HG03469 (cell line): ENCODE results near the gene LRCH1.
A peak's percentile ranks its signal among the peaks of the same experiment; 100 is the strongest.

Source experiments
- ATAC-seq: cut with Tn5 transposase; IDR thresholded peaks from one replicate; pipeline ENCODE4 v1.9.1; 2021; ENCODE audit warnings: mild to moderate bottlenecking, moderate library complexity, moderate number of reproducible peaks; ENCODE audit not compliant: unreplicated experiment

The LRCH1 gene

GRCh38 chr13:46592385-46592784 lies 39.4 kb downstream of the LRCH1 start:
- no peak for ATAC-seq

GRCh38 chr13:46593398-46593797 lies 40.4 kb downstream of the LRCH1 start:
- no peak for ATAC-seq

- no peak for ATAC-seq
Measured at GRCh38 chr13:46594374-46595078, 41.6 kb downstream of the LRCH1 start.

- peak; percentile 22 for ATAC-seq
Measured at GRCh38 chr13:46595136-46595884, 42.3 kb downstream of the LRCH1 start.

- no peak for ATAC-seq
Measured at GRCh38 chr13:46595885-46596275, 42.9 kb downstream of the LRCH1 start.

GRCh38 chr13:46596466-46596865 lies 43.5 kb downstream of the LRCH1 start:
- no peak for ATAC-seq

GRCh38 chr13:46598140-46598819 lies 45.3 kb downstream of the LRCH1 start:
- ATAC-seq: peak; percentile 12

GRCh38 chr13:46598820-46599180 lies 45.8 kb downstream of the LRCH1 start:
- ATAC-seq: peak; percentile 37

GRCh38 chr13:46600943-46601311 lies 48.0 kb downstream of the LRCH1 start:
- ATAC-seq: no peak

GRCh38 chr13:46602531-46602930 lies 49.6 kb downstream of the LRCH1 start:
- no peak for ATAC-seq

GRCh38 chr13:46603165-46603603 lies 50.2 kb downstream of the LRCH1 start:
- ATAC-seq: no peak

GRCh38 chr13:46604226-46604990 lies 51.4 kb downstream of the LRCH1 start:
- ATAC-seq: no peak

GRCh38 chr13:46605076-46605824 lies 52.3 kb downstream of the LRCH1 start:
- no peak for ATAC-seq

- ATAC-seq: peak; percentile 27
Measured at GRCh38 chr13:46605825-46606554, 53.0 kb downstream of the LRCH1 start.

GRCh38 chr13:46606970-46607369 lies 54.0 kb downstream of the LRCH1 start:
- ATAC-seq: no peak

GRCh38 chr13:46607768-46608564 lies 55.0 kb downstream of the LRCH1 start:
- no peak for ATAC-seq

GRCh38 chr13:46609052-46609451 lies 56.1 kb downstream of the LRCH1 start:
- no peak for ATAC-seq

- ATAC-seq: no peak
Measured at GRCh38 chr13:46609726-46610125, 56.8 kb downstream of the LRCH1 start.

GRCh38 chr13:46612267-46612666 lies 59.3 kb downstream of the LRCH1 start:
- ATAC-seq: no peak
